GM23338 (cell line): ENCODE results near the gene MYOD1.

ENCODE experiments used
- EZH2 ChIP-seq: fragments of 200-600 bp; sonication (generic); IDR thresholded peaks from one replicate; pipeline ENCODE4 v1.8.0; 2017; ENCODE audit warnings: antibody characterized with exemption, mild to moderate bottlenecking, low read depth; ENCODE audit not compliant: unreplicated experiment
- ZNF114 ChIP-seq: fragments of 250-450 bp; sonication (Bioruptor Pico); IDR thresholded peaks from 2 replicates; pipeline ENCODE4 v1.5.0; 2020; ENCODE audit warnings: mild to moderate bottlenecking, moderate library complexity
- TF ChIP-seq, protein P1 (sequence below), 2 experiments: fragments of 200-600 bp in 1 of 2; sonication (generic) in 1 of 2; conservative IDR thresholded peaks; 2 replicates each; pipeline versions ENCODE4 v1.5.1 to v1.6.1; 2016 to 2017; ENCODE audit warnings: antibody characterized with exemption in 2 of 2, low read depth in 2 of 2, mild to moderate bottlenecking in 2 of 2, moderate library complexity in 1 of 2
- TF ChIP-seq, protein P2 (sequence below): IDR thresholded peaks from one replicate; pipeline ENCODE4 v1.6.1; 2018; ENCODE audit warnings: antibody characterized with exemption; ENCODE audit not compliant: unreplicated experiment

DNA sequence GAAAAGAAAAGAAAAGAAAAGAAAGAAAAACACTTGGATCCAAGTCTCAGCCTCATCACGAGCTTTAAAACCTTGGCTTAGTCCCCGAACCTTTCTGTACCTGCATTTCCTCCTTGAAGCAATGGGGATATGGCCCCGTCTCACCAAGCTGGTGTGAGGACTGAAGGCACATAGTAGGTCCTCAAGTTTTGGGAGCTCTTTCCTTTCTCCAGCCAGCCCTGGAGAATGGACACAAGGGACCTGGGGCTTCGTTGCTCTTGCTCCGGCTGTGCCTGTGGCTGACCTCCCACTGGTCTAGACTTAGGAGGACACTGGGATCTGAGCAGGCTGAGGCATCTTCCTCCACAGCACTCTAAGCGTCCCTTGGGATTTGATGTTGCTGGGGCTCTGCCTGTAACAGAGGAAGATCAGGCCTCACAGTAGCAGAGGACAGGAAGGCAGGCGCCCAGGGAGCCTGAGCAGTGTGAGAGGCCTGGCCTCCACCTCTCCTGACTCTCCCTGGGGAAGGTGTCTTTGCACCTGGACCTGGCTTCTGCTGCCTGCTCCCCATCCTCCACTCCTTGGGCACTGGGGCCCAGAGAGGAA, 48.0 kb downstream of the MYOD1 start:
- TF ChIP-seq, protein P1, sequence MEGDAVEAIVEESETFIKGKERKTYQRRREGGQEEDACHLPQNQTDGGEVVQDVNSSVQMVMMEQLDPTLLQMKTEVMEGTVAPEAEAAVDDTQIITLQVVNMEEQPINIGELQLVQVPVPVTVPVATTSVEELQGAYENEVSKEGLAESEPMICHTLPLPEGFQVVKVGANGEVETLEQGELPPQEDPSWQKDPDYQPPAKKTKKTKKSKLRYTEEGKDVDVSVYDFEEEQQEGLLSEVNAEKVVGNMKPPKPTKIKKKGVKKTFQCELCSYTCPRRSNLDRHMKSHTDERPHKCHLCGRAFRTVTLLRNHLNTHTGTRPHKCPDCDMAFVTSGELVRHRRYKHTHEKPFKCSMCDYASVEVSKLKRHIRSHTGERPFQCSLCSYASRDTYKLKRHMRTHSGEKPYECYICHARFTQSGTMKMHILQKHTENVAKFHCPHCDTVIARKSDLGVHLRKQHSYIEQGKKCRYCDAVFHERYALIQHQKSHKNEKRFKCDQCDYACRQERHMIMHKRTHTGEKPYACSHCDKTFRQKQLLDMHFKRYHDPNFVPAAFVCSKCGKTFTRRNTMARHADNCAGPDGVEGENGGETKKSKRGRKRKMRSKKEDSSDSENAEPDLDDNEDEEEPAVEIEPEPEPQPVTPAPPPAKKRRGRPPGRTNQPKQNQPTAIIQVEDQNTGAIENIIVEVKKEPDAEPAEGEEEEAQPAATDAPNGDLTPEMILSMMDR (conservative IDR thresholded peaks at IDR 0.05; ENCODE audit: low read depth in 2 of 2): no peak
- TF ChIP-seq ZNF114: no peak
- TF ChIP-seq EZH2: no peak
- TF ChIP-seq, protein P2, sequence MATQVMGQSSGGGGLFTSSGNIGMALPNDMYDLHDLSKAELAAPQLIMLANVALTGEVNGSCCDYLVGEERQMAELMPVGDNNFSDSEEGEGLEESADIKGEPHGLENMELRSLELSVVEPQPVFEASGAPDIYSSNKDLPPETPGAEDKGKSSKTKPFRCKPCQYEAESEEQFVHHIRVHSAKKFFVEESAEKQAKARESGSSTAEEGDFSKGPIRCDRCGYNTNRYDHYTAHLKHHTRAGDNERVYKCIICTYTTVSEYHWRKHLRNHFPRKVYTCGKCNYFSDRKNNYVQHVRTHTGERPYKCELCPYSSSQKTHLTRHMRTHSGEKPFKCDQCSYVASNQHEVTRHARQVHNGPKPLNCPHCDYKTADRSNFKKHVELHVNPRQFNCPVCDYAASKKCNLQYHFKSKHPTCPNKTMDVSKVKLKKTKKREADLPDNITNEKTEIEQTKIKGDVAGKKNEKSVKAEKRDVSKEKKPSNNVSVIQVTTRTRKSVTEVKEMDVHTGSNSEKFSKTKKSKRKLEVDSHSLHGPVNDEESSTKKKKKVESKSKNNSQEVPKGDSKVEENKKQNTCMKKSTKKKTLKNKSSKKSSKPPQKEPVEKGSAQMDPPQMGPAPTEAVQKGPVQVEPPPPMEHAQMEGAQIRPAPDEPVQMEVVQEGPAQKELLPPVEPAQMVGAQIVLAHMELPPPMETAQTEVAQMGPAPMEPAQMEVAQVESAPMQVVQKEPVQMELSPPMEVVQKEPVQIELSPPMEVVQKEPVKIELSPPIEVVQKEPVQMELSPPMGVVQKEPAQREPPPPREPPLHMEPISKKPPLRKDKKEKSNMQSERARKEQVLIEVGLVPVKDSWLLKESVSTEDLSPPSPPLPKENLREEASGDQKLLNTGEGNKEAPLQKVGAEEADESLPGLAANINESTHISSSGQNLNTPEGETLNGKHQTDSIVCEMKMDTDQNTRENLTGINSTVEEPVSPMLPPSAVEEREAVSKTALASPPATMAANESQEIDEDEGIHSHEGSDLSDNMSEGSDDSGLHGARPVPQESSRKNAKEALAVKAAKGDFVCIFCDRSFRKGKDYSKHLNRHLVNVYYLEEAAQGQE: no peak
